ENCODE measurements around the gene MACC1. TPM values are rescaled to one million over a fixed set of nuclear protein-coding genes. Genes with fewer than 3 reads are reported as not detected.

The MACC1 gene
- polyA plus RNA-seq, 10 donors = 0.04 to 0.33 (median 0.07) TPM

Other genes starting within 250 kb of the MACC1 start
- gene ITGB8, start 113.5 kb upstream of the MACC1 start, polyA plus RNA-seq (ENCODE audit: insufficient read length in 10 of 10) = 1 to 10 TPM; 4.5 to 8.5 (median 5.4) TPM